OCI-LY3 (cell line): Measurements from ENCODE around the gene CARD18.

Experiments
- H2AFZ ChIP-seq: fragments of 200-600, 300-600 bp; shearing (Covaris generic); 2 replicates; pipeline ENCODE4 v1.6.0; 2014; ENCODE audit warnings: antibody characterized with exemption, low read depth, low read length
- H3K27ac ChIP-seq: fragments of 200-600, 300-600 bp; sonication (generic); 2 replicates; pipeline ENCODE4 v1.5.1; 2014; ENCODE audit warnings: mild to moderate bottlenecking, low read length, moderate library complexity, mixed read lengths
- H3K27me3 ChIP-seq: fragments of 200-600, 300-600 bp; sonication (generic); 2 replicates; pipeline ENCODE4 v1.6.1; 2014; ENCODE audit warnings: low read depth, low read length, mixed read lengths
- H3K36me3 ChIP-seq: fragments of 200-600, 300-600 bp; sonication (generic); replicated peaks from 2 replicates; pipeline ENCODE3; 2014; ENCODE audit warnings: low read depth, low read length, mixed read lengths
- H3K4me1 ChIP-seq: fragments of 300-600, 200-600 bp; sonication (generic); 2 replicates; pipeline ENCODE4 v1.6.1; 2014; ENCODE audit warnings: low read length, mixed read lengths
- H3K4me2 ChIP-seq: fragments of 200-600, 300-600 bp; sonication (generic); 2 replicates; pipeline ENCODE4 v1.6.1; 2014; ENCODE audit warnings: low read length, mixed read lengths
- H3K4me3 ChIP-seq: fragments of 300-600, 200-600 bp; sonication (generic); 2 replicates; pipeline ENCODE4 v1.5.1; 2014; ENCODE audit warnings: antibody characterized with exemption, mild to moderate bottlenecking, low read length, moderate library complexity
- H3K79me2 ChIP-seq: fragments of 300-600, 200-600 bp; shearing (Covaris generic); 2 replicates; pipeline ENCODE4 v1.6.1; 2014; ENCODE audit warnings: mild to moderate bottlenecking, low read length, mixed read lengths
- H3K9ac ChIP-seq: fragments of 300-600, 200-600 bp; shearing (Covaris generic); 2 replicates; pipeline ENCODE4 v1.6.0; 2014; ENCODE audit warnings: mild to moderate bottlenecking, low read length, moderate library complexity
- H3K9me3 ChIP-seq: fragments of 200-600, 300-600 bp; shearing (Covaris generic); 2 replicates; pipeline ENCODE4 v1.6.1; 2014; ENCODE audit warnings: low read length, mixed read lengths; ENCODE audit not compliant: insufficient read depth
- H4K20me1 ChIP-seq: fragments of 200-600, 300-600 bp; sonication (generic); 2 replicates; pipeline ENCODE4 v1.6.1; 2016; ENCODE audit warnings: low read length, mixed read lengths; ENCODE audit not compliant: insufficient read depth
- EZH2phosphoT487 ChIP-seq: fragments of 200-600 bp; shearing (Covaris generic); IDR thresholded peaks from 2 replicates; pipeline ENCODE4 v1.6.1; 2018; ENCODE audit warnings: antibody characterized with exemption, mixed run types, low read depth
- TF ChIP-seq, protein P1 (sequence below): fragments of 200-600, 300-600 bp; sonication (generic); IDR thresholded peaks from 2 replicates; pipeline ENCODE4 v1.5.1; 2014; ENCODE audit warnings: antibody characterized with exemption, low read length, low read depth

Gene CARD18

DNA sequence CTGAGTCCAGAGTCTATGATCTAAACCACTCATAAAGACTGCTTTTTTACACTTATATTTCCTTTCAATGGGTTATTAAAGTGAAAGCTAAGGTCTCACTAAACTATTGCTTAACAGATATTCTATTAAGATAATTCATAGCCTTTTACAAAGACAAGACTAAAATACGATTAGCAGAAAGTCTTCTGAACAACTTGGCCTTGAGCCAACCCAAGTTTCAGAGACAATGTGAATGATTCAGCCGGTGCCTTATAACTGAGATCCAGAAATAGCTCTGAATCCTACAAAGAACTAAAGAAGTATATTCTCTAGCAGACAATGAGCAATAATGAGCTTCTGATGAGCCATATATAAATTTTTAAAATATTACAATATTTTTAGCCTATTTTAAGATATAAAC is 41.5 kb upstream of the CARD18 start:
- Histone ChIP-seq H3K9ac (peak overlapping the region; percentile 27; the same call in 1 of the 2 replicates), H3K4me3 (no peak overlapping the region), H3K9me3 (no peaks in the 10 kb centered on the region), H3K36me3 (no peaks in the 10 kb centered on the region), H4K20me1 (no peaks in the 10 kb centered on the region), H3K79me2 (no peaks in the 10 kb centered on the region), H3K4me2 (peak overlapping the region; percentile 29), H3K27me3 (no peaks in the 10 kb centered on the region), H3K27ac (peak overlapping the region; percentile 77), H3K4me1 (peaks cover 14% of the 10 kb centered on the region), H2AFZ (peak overlapping the region; percentile 65; the same call in 1 of the 2 replicates)
- no peak for TF ChIP-seq EZH2phosphoT487
- TF ChIP-seq, protein P1, sequence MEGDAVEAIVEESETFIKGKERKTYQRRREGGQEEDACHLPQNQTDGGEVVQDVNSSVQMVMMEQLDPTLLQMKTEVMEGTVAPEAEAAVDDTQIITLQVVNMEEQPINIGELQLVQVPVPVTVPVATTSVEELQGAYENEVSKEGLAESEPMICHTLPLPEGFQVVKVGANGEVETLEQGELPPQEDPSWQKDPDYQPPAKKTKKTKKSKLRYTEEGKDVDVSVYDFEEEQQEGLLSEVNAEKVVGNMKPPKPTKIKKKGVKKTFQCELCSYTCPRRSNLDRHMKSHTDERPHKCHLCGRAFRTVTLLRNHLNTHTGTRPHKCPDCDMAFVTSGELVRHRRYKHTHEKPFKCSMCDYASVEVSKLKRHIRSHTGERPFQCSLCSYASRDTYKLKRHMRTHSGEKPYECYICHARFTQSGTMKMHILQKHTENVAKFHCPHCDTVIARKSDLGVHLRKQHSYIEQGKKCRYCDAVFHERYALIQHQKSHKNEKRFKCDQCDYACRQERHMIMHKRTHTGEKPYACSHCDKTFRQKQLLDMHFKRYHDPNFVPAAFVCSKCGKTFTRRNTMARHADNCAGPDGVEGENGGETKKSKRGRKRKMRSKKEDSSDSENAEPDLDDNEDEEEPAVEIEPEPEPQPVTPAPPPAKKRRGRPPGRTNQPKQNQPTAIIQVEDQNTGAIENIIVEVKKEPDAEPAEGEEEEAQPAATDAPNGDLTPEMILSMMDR: no peak

DNA sequence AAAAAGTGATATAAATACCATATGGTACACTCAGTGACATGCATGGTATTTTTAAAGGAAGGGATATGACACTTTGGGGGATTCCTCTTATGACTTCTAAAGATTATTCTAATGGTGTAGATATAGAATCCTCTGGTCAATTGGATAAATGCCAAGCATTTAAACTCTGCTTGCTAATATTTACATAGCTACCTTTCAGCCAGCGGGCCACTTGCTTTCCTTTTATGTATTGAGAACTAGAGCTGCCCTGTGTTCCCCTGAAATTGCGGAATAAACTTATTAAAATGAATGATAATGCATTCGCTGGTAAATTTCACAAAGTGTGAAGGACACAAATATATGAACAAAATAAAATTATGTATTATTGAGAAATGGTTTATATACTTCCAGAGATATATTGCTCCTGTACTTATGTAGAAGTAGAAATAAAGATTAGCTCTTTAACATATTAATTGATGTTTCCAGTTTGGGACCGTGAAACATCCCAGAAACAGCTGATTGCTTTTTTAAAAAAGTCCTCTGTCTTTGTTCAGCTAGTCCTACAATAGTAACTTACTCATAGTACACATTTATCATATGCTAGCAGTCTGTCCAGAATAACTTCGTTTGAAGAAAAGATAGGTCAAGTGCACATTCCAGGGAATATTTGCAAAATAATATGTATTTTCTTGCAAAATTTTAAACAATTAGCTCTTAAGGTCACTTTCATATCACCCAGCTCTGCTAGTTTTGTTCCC is 40.1 kb upstream of the CARD18 start:
- Histone ChIP-seq H3K36me3 (no peaks in the 10 kb centered on the region), H3K27ac (no peak overlapping the region), H2AFZ (no peak overlapping the region), H3K4me3 (no peak overlapping the region), H3K27me3 (no peaks in the 10 kb centered on the region), H3K4me1 (peaks cover 14% of the 10 kb centered on the region), H3K9me3 (no peaks in the 10 kb centered on the region), H3K4me2 (no peak overlapping the region), H4K20me1 (no peaks in the 10 kb centered on the region), H3K9ac (no peak overlapping the region), H3K79me2 (no peaks in the 10 kb centered on the region)
- no peak for TF ChIP-seq EZH2phosphoT487
- TF ChIP-seq, protein P1: no peak

DNA sequence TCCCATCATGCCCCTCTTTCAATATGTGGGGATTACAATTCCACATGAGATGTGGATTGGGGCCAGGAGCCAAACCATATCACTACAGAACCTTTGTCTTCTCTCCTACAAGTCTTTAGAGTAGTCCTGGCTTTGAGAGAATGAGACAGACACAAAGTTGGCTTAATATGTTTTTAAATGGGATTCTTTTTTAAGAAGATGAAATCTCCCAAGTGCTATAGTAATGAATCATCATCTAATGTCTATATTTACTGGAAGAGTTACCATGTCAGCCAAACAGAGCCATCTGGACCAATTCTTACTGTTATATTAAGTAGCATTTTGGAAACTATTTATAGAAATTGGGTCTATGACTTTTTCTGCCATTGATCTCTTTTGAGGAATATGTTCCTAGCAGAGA is 38.1 kb upstream of the CARD18 start:
- no peak overlapping the region for H3K27ac ChIP-seq
- no peak overlapping the region for H3K9ac ChIP-seq
- H2AFZ ChIP-seq: no peak overlapping the region

DNA sequence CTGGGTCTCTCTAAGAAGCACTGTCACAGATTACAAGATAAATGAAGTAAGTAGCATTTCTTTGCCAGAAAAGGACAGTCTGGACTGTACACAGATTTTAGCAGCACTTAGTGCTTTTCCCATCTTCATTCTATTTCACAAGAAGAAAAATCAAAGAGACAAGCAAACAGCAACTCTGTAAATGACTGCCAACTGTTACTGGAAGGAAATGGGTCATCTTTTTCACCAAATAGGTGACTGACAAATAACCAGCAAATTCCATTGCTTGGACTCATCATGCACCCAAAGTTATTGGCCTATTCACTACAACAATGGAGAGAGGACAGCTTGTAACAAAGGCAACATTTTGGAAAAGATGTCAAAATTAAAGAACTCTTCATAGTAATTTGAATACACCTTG is 28.9 kb upstream of the CARD18 start:
- no peak overlapping the region for H2AFZ ChIP-seq
- H3K4me1 ChIP-seq: no peaks in the 10 kb centered on the region
- TF ChIP-seq, protein P1: no peak
- H3K9ac ChIP-seq: no peak overlapping the region
- no peak overlapping the region for H3K4me3 ChIP-seq
- no peak overlapping the region for H3K27ac ChIP-seq
- no peaks in the 10 kb centered on the region for H3K36me3 ChIP-seq
- H3K9me3 ChIP-seq: no peaks in the 10 kb centered on the region
- H3K4me2 ChIP-seq: no peak overlapping the region
- H4K20me1 ChIP-seq: no peaks in the 10 kb centered on the region
- no peaks in the 10 kb centered on the region for H3K27me3 ChIP-seq
- no peaks in the 10 kb centered on the region for H3K79me2 ChIP-seq

More for the DNA sequence above, 38.1 kb upstream of the CARD18 start:
- Histone ChIP-seq H3K4me3 (no peak overlapping the region), H3K27me3 (no peaks in the 10 kb centered on the region), H3K9me3 (no peaks in the 10 kb centered on the region), H3K36me3 (no peaks in the 10 kb centered on the region), H3K4me1 (peaks cover 14% of the 10 kb centered on the region), H3K79me2 (no peaks in the 10 kb centered on the region), H4K20me1 (no peaks in the 10 kb centered on the region), H3K4me2 (no peak overlapping the region)
- TF ChIP-seq, protein P1: no peak
- TF ChIP-seq EZH2phosphoT487: no peak
